Effector memory CD4-positive, alpha-beta T cell (primary cell): ENCODE results near the gene GANC.

Experiments used
- DNase-seq, 3 donors: peaks; one replicate each; pipeline ENCODE4 v3.0.0-alpha.2; 2020
- H3K27ac ChIP-seq: 2 replicates; pipeline ENCODE4 v1.7.0; 2013; ENCODE audit warnings: mild to moderate bottlenecking, low read length, moderate library complexity; ENCODE audit not compliant: insufficient read depth, poor library complexity, severe bottlenecking
- H3K27me3 ChIP-seq: replicated peaks from 2 replicates; pipeline ENCODE4 v1.7.0; 2013; ENCODE audit warnings: mild to moderate bottlenecking, low read length; ENCODE audit not compliant: insufficient read depth, control insufficient read depth, poor library complexity, severe bottlenecking
- H3K36me3 ChIP-seq: 2 replicates; pipeline ENCODE4 v1.7.0; 2013; ENCODE audit warnings: mild to moderate bottlenecking, low read length, moderate library complexity; ENCODE audit not compliant: control insufficient read depth, insufficient read depth
- H3K4me1 ChIP-seq: 2 replicates; pipeline ENCODE4 v1.7.0; 2013; ENCODE audit warnings: low read length, mild to moderate bottlenecking; ENCODE audit not compliant: control insufficient read depth, insufficient read depth, poor library complexity, severe bottlenecking
- H3K4me3 ChIP-seq: 2 replicates; pipeline ENCODE4 v1.7.0; 2013; ENCODE audit warnings: low read length, low read depth, mild to moderate bottlenecking; ENCODE audit not compliant: insufficient read depth, poor library complexity, severe bottlenecking
- H3K9me3 ChIP-seq: 2 replicates; pipeline ENCODE4 v1.7.0; 2013; ENCODE audit warnings: mild to moderate bottlenecking, low read length, moderate library complexity; ENCODE audit not compliant: control insufficient read depth

Gene GANC

GRCh38 chr15:42405863-42406482 lies 133.0 kb downstream of the GANC start:
- H3K9me3 ChIP-seq = no peaks in the 10 kb centered on the region
- no peak overlapping the region for H3K27ac ChIP-seq
- no peaks in the 10 kb centered on the region for H3K4me1 ChIP-seq
- no peaks in the 10 kb centered on the region for H3K27me3 ChIP-seq
- DNase-seq = no peak
- no peak overlapping the region for H3K4me3 ChIP-seq
- no peaks in the 10 kb centered on the region for H3K36me3 ChIP-seq
